ENCODE data around the gene ACOT7.

ACOT7 gene

DNA sequence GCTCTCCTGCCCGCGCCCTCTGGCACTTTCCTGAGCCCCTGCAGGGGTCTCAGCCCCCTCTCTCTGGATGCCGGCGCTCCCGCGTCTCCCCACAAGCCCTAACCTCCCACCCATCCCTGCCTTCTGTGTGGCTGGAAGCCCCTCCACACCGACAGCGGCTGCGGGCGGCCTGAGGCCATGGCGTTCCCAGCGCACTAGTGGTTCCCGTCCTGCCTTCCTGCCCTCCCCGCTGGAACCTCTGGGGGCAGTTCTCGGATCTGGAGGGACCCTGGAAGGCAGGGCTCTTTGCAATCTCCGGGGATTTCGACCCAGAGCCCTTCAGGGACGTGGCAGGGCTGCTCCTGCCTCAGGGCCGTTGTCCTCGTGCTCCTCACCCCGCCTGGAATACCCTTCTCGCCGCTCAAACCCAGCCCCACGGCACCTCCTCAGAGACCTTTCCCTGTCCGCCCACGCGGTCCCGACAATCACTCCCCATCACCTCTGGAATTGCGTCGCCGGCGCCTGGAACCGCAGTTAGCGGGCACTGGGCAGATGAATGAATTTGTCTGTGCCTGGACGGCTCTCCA is 30.5 kb upstream of the ACOT7 start:
- DNase-seq: no peak

DNA sequence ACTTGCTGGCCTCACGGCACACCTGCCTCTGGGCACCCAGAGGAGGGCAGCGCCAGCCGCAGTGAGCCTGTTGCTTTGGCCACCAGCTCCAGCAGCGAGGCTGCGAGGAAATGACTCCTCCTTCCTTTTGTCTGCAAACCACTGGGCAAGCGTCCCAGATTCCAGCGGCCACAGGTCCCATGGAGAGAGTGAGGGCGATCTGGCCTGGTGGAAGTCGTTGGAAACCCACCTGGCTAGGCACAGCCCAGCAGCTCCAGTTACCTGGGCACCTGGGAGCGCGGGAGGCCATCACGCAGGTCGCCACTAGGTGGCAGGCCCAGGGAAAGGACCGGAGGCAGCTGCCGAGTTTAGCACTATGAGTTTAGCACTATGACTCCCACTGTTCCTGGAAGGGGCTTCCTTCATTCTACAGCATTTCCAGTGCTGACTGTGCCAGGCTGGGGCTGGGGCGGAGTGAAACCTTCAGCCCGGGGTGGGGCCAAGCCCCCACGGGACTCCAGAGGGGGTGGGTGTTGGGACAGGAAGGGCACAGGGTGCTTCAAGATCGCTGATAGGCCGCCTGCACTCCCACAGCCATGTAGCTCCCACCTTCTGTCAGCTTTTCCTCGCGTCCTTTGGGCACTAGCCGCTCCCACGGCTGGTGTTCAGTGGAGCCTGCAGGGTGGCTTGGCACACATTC is 29.9 kb upstream of the ACOT7 start:
- no peak for DNase-seq

DNA sequence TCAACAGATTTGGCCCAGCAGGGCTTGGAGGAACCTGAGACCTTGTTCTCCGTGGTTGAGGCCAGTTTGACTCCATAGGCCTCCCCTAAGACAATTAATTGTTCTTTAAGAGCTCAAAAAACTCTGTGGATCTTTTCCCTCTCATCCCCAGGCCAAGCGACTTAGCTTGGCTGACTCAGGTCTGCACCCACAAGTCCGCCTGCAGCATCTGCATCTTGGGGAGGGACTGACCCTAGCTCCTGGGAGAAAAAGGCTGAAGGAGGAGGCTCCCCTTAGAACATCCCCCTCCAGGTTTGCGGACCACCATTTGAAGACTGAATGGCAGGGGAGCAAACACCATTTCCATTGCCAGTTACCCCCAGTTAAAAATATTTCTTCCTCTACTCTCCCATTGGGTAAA is 27.7 kb upstream of the ACOT7 start:
- DNase-seq: no peak

DNA sequence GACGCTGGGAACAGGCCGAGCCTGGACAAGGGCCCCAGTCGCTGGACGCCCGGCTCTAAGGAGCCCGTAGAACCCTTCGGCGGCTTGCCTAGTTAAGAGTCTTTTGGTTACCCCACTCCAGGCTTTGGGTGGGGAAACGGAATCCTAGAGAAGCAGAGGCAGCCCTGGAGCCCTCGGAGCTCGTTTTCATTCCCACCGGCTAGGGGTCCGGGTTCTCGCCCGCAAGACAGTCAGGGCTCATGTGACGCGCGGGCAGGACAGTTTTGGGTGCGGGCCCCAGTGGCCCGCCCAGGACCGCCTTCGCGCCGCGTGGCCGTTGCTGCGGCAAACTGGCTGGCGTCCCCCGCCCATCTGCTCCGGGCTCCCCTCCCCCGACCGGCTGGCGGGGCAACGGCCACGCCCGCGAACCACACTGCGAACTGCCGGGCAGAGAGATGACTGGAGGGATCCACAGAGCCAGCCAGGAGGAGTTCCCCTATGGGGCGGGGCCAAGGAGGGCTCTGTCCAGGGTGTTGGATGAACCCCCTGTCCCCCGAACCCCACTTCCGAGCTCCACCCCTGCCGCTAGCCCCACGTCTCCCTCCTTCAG is 27.0 kb upstream of the ACOT7 start:
- no peak for DNase-seq

DNA sequence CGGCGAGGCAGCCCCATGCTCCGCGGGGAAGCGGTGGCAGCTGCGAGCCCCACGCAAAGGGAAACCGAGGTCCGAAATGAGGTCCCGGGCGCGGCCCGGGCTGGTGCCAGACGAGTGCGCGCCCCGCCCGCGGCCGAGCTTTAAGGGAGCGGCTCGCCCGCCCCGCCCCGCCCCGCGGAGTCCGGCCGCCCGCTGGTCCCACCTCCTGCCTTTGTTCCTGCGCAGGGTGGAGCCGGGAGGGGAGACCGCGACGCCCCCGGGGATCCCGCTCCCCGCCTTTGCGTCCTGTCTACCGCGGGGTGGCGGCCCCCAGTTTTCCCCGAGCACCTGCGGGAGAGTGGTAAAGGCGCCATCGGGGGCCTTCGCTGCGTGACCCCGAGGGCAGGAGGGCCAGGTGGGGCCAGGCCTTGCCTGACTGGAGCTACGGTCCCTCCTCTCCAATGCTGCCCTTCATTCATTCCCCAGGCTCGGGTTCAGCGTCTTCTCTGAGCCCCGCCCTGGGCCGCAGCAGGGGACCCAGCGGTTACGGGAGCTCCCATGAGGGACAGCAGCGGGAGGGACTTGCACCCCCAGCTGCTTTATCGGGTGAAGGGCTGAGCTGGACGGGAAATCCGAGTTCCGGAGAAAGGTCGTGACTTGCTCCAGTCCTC is 26.4 kb upstream of the ACOT7 start, which contains the start of gene HES2:
Gene HES2 (minus strand): TSS at position 116 of the 650 bp plus-strand sequence. CDS start 99 bp downstream, at position 17.
- no peak for DNase-seq

DNA sequence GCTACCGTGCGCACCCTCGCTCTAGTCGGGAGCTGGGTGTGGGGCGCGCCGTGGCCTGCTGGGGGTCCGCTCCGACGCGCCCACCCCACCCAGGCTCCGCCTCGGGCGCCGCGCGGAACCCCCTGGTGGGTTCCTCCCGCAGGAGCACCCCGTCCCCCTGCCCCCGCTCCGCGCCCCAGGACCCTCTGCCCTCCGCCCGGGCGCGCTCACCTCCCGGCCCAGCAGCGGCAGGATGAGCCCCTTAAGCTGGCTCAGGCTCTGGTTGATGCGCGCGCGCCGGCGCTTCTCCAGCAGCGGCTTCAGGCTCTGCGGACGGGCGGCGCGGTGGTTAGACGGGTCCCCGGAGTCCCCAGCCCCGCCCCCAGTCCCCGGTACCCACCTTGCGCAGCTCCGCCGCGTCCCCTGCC is 25.8 kb upstream of the ACOT7 start:
- DNase-seq: no peak

DNA sequence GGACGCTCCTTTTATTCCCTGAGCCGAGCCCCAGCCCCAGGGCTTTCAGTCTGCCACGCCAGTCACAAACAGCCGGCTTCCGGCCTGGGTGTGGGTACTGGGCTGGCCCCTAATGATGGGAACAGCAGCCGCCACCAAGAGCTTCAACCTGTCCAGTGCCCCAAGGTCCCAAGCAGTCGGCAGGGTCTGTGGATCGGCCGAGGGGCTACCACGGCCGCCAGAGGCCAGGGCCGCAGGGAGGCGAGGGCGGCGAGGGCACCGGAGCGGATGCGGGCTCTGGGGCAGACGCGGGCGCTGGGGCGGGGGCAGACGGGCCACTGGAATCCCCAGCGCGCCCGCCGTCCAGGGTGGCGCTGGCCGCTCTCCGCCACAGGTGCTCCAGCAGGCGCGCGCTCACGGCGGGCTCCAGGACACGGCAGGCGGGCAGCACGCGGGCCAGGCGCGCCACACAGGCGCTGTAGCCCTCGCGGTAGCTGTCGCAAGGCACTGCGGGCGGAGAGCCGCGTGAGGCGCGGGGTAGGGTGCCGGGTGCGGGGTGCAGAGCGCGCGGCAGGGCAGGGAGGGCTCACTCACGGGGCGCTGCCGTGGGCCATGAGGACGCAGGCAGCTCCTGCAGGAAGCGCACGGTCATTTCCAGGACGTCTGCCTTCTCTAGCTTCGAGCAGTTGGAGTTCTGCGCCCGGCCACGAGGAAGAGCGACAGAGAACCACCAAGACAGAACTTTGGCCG is 25.3 kb upstream of the ACOT7 start:
- DNase-seq: no peak

DNA sequence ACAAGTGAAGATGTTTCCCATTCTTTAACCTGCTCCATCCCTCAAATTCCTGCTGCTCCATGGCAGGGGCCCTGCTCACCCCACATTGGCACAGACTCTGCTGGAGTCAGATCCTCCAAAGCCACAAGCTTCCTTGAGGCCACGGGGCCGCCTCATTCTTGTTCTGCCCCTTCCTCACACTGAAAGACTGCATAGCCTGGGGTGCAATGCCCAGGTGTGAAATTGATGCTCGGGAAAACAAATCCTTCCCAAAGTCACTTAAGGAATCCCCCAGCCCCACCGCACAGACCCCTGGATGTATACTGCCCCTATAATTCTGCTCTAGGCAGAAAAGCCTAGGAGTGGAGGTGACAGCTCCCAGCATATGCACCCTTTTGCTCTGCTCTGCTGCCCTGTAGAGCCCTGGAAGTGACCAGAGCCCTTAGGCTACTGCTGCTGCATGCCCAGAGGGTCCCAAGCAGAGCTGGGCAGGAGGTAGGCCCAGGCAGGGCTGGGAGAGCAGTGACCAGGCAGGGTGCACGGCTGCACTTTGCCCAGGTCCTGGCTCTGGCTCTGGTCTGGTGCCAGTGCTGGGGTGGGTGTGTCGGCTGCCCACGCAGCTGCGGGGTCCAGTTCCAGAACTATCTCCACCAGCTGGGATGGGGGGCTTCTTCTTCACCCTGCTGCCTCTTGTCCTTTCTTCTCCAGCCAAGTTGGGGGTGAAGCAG is 24.5 kb upstream of the ACOT7 start:
- DNase-seq: no peak

DNA sequence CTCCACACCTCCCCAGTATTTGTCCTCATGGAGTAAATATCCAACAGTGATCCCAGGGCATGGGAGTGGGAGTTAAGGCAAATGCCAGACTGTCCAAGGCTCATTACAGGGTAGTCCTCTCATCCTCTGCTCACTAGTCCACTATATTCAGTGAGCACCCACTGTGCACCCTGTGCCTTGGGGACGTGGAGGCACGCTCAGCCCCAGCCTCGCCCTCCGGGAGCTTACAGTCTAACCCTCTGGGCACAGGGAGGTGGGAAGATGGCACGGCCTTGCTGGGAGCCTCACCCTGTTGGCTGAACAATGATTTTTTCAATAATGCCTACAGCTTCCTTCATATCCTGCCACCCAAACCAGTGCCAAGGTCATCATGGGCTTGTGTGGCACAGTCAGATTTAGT is 23.3 kb upstream of the ACOT7 start:
- no peak for DNase-seq

DNA sequence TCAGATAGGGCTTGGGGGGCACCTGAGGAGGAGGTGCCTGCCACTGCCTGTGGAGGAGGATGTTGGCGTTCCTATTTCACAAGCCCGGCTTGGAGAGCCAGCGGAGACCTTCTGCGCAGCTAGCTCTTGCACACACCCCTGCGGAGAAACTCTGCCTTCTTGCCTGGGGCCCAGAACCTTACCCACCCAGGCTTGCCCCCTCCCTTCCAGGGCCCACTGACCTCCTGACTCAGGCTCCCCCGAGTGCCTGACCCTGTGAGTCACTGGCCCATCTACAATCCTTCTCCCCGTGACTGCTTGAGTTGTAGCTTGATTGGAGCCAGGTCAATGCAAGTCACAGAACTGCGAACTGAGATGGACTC is 22.7 kb upstream of the ACOT7 start:
- no peak for DNase-seq

DNA sequence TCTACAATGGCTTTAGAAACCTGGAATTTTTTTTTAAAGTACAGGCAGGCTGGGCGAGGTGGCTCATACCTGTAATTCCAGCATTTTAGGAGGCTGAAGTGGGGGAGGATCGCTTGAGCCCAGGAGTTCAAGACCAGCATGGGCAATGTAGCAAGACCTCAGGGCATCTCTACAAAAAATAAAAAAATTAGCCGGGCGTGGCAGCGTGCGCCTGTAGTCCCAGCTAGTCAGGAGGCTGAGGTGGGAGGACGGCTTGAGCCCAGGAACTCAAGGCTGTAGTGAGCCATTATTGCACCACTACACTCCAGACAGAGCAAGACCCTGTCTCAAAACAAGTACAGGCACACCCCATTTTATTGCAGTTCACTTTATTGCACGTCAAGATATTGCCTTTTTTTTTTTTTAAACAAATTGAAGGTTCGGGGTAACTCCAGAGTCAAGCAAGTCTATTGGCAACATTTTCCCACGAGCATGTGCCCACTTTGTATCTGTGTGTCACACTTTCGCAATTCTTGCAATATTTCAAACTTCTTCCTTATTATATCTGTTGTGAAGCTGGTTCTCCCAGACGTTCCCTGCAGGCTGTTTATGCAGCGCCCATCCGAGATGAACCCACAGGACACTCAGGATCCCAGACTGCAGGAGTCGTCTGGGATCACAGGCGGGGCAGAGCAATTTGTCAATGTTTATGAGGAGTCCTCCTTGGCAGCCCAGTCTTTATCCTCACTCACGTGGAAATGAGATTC is 21.5 kb upstream of the ACOT7 start:
- no peak for DNase-seq

DNA sequence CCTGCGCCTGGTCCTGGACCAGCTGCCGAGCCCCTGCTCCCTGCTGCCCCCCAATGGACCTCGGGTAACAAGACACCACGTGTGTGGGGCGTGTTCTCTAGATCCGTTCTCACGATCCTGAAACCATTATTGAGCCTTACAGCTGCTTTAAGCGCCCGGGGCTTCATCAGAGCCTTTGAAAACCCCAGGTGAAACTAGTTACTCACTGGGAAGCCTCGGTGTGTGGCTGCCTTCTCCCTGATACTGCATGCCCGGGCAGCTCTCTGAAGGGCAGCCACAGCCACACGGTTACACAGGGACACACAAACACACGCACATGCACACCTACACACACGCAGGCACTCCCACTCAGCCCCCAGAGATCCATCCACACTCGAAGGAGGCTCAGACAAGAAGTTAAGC is 20.9 kb upstream of the ACOT7 start:
- peak in 1 of 2 donors; percentile 54 for DNase-seq

DNA sequence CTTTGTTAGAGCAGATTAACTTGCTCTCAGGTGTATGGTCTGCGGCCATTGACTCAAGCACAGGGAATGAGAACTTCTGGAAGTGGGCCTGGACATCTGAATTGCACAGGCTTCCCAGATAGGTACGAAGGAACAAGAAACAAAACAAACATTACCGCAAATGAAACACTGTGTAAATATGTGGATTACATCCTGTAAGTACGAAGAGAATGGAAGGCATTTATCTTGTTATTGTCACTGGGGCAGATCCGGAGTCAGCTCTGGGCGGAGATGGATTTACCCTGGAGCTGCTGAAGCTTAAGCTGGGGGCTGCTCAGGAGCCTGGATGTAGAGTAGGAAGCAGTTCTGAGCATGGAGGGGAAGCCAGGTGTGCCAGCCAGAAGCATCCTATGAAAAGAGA is 19.3 kb upstream of the ACOT7 start:
- no peak for DNase-seq

DNA sequence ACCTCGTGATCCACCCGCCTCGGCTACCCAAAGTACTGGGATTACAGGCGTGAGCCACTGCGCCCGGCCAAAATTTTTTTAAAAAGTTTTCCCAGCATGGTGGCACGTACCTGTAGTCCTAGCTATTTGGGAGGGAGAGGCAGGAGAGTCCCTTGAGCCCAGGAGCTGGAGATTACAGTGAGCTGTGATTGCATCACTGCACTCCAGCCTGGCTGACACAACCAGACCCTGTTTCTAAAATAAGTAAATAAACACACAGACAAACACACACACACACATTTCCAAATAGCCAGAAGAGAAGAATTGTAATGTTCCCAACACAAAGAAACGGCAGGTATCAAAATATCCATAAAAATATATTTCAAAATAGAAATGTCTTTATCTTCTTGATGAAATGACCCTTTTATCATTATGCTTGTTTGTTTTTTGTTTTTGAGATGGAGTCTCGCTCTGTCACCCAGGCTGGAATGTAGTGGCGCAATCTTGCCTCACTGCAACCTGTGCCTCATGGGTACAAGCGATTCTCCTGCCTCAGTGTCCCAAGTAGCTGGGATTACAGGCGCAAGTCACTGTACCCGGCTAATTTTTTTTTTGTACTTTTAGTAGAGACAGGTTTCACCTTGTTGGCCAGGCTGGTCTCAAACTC is 16.8 kb upstream of the ACOT7 start:
- DNase-seq: no peak

DNA sequence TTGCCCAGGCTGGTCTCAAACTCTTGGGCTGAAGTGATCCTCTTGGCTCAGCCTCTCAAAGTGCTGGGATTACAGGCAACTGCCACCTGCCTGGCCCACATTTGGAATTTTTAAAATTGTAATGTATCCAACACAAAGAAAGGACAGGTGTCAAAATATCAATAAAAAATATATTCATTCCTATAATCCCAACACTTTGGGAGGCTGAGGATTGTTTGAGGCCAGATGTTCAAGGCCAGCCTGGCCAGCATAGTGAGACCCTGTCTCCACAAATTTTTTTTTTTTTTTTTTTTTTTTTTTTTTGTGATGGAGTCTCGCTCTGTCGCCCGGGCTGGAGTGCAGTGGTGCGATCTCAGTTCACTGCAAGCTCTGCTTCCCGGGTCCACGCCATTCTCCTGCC is 16.2 kb upstream of the ACOT7 start:
- DNase-seq: no peak

DNA sequence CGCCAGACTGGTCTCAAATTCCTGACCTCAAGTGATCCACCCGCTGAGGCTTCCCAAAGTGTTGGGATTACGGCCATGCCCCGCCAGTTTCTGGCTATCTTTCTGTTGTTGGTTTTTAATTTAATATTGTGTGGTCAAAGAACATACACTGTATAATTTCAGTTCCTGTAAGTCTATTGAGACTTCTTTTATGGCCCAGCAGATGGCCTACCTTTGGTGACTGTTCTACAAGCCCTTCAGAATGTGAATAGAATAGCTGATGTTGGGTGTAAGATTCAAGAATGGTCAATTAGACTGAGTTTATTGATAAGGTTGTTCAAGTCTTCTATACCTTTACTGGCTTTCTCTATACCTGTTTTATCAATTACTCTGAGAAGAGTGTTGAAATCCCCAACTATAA is 15.5 kb upstream of the ACOT7 start:
- no peak for DNase-seq

DNA sequence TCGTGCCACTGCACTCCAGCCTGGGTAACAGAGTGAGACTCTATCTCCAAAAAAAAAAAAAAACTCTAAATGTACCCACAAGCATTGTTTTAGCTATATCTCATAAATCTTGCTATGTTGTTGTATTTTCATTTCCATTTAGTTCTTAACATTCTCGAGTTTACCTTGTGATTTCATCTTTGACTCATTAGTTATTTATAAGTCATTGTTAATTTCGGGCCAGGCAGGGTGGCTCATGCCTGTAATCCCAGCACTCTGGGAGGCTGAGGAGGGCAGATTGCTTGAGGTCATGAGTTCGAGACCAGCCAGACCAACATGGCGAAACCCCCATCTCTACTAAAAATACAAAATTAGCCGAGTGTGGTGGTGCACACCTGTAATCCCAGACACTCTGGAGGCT is 14.5 kb upstream of the ACOT7 start:
- DNase-seq: no peak

DNA sequence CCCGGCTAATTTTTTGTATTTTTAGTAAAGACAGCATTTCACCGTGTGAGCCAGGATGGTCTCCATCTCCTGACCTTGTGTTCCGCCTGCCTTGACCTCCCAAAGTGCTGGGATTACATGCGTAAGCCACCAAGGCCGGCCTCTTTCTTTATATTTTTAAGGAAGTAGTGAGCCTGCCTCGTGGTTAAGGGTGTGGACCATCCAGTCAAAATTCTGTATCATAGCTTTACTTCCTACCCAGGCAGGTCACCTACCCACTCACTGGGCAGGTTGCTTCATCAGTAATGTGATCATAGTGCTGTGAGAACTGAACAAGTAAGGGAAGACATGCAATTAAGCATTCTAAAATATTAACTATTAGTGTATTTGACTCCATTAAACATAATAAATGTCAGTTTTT is 8.1 kb upstream of the ACOT7 start:
- no peak for DNase-seq

DNA sequence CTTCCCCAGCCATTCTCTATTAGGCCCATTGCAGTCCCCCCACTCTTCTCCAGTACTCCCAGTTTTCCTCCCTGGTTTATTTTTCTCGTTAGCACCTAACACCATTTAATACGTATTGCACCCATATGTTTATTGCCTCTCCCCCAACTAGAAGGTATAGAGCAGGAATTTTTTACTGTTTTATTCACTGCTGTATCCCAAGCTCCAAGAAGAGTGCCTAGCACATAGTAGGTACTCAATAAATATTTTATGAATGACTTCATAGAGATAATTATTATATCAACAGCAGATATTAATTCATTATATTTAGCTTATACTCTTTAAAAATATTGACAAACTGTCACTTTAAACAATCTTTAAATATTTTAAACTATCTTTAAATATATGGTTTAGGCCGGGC is 5.7 kb upstream of the ACOT7 start:
- no peak for DNase-seq

DNA sequence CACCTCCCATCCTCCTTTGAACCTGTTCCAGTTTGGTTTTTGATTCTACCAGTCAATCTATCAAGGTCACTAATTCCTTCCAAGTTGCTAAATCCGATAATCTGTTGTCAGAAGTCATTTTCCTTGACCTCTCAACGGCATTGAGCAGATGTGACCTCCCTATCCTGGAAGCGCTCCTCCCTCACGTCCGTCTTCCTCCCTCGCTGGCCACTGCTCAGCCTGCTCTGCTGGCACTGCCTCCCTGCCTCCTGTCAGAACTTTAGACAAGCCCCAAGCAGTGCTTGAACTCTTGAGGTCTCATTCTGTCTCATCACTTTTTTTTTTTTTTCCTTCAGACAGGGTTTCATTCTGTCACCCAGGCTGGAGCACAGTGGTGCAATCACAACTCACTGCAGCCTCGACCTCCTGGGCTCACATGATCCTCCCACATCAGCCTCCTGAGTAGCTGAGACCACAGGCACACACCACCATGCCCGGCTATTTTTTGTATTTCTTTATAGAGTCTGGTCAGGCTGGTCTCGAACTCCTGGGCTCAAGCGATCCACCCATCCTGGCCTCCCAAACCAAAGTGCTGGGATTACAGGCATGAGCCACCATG is 4.4 kb upstream of the ACOT7 start:
- no peak for DNase-seq

DNA sequence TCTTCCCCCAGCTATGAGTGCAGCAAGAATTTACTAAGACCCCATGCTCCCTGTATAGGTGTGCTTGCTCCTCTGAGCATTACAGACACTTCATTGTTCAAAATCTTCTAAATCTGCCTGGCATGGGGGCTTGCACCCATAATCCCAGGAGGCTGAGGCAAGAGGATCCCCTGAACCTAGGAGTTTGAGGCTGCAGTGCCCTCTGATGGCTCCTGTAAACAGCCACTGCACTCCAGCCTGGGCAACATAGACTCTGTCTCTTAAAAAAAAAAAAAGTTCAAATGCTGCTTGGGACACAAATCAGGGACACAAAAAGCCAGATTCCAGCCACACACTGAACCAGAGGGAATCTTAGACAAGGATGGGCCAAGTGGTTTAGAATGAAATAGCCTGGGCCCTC is 3.4 kb upstream of the ACOT7 start:
- DNase-seq: no peak

Measured in bone marrow (tissue), 2 donors.